Right cardiac atrium (tissue), 5 donors: ENCODE results near the gene SEMA7A. TPM values are rescaled to one million over a fixed set of nuclear protein-coding genes. Genes with fewer than 3 reads are reported as not detected.

Experiments used
- ATAC-seq, 2 donors: fragments of 200-7000 bp; cut with Tn5 transposase; one replicate each; pipeline versions ENCODE4 v1.8.0 to v1.9.1; 2020; ENCODE audit warnings: moderate library complexity in 2 of 2, mild to moderate bottlenecking in 1 of 2
- DNase-seq, 3 donors: peaks; one replicate each; pipeline ENCODE4 v3.0.0-alpha.2; 2020
- H3K27ac ChIP-seq: one replicate; pipeline ENCODE4 v1.5.1; 2013; ENCODE audit warnings: mild to moderate bottlenecking, low read length, control low read depth, moderate library complexity
- H3K27me3 ChIP-seq: one replicate; pipeline ENCODE4 v1.6.1; 2013; ENCODE audit not compliant: control insufficient read depth, insufficient read depth
- H3K4me1 ChIP-seq: one replicate; pipeline ENCODE4 v1.6.1; 2013; ENCODE audit warnings: low read length; ENCODE audit not compliant: control insufficient read depth, insufficient read depth
- H3K4me3 ChIP-seq: one replicate; pipeline ENCODE4 v1.5.1; 2013; ENCODE audit warnings: low read length, control low read depth
- H3K9me3 ChIP-seq: one replicate; pipeline ENCODE4 v1.6.1; 2013; ENCODE audit warnings: low read length; ENCODE audit not compliant: control insufficient read depth
- WGBS: extraction: QIAGEN DNeasy Blood & Tissue Kit; methylation state at CpG from one replicate; pipeline ENCODE4 v1.1.7; 2013; 5-methylcytosine and 5-hydroxymethylcytosine counted together
- intact Hi-C, 4 donors: fragments of 100-400 bp; cut with DNase I; formaldehyde crosslinking; loops; one replicate each; pipeline versions ENCODE4 v1.11.0 to v1.14.0; 2022 to 2023
- polyA plus RNA-seq: library from polyadenylated mRNA; stranded (reverse); fragments of 200-250 nt; gene quantifications from one replicate; pipeline ENCODE4 v1.2.3, GENCODE V29; 2013
- total RNA-seq, 4 donors: library from RNA; stranded (reverse); fragmentation: NEBNext Ultra II Directional; extraction: Animal tissue kit (Norgen Biotek cat#: 25700); gene quantifications; one replicate each; pipeline ENCODE4 v1.2.1, GENCODE V29; 2021
- donor health status: healthy with polysubstance abuse.
- donor health status: DM: no; HTN: yes; CAD: no.
- donor health status: DM: no; HTN: no; CAD: no.
- donor health status: DM: no; HTN: yes; CAD: no; lungs with severe emphysema.
- donor health status: DM: yes; HTN: yes; CAD: no.

Gene SEMA7A
- total and polyA plus RNA-seq, 5 donors: 1.7 to 3.3 (median 2.0) TPM

DNA sequence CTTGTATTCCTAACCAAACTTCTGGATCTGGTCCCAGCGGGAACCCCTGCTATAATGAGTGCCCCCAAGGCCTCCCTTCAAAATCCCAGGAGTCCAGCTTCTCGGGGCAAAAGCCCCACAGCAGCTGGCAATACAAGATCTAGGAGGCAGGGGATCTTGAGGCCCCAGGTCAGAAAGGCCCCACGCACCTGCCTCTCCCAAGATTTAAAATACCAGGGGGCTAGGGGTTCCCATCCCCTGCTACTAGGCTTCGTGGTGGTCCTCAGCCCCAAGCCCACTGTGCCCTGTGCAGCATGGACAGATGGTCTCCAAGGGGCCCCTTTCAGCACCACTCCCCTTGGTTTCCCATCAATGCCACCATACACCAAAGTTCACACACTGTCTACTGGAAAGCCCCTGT lies 50.5 kb downstream of the SEMA7A start:
- Histone ChIP-seq H3K4me3 (no peak overlapping the region), H3K27me3 (no peaks in the 10 kb centered on the region), H3K27ac (no peak overlapping the region), H3K9me3 (no peaks in the 10 kb centered on the region), H3K4me1 (peaks cover 6% of the 10 kb centered on the region)
- intact Hi-C loops: loop anchor here (2.0 to 5.0 kb wide), 3 partner anchors 54 to 104 kb away; no protein-coding TSS in a partner anchor
- WGBS: 94% methylated on average over 4 of the region's 4 CpGs
- DNase-seq (no peak), ATAC-seq (no peak)

DNA sequence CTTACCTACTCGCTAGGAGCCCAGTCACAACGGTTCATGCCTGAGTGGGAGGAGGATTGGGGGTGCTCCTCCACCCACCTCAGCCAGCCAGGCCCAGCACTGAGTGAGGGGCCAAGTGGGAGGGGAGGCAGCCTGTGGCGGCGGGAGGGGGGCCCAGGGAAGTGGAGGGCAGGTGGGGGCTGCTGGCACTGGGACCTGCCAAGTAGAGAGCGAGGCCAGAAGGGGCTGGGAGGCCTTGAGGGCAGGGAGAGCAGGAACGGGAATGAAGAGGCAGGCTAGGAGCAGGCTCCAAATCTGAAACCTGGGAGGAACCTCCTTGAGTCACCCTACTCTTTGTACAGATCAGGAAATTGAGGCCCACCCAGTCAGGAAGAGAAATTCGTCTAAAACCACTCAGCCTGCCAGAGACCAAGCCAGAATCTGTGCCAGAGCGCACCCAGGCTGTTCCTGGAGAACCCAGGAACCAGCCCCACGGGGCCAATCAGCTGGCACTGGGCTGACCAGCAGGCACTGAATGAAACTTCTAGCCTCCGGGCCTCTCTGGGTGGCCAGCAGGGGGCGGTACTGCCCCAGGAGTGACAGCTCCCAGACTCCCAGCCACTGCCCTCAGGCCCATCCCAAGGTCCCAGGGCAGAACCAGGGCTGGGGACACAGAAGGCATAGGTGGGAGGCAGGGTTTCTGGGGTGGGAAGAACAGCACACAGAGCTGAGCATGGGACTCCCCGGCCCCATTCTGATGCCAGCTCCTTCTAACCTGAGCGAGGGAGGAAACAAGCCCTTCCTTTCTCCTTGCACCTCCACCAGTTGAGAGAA lies 51.5 kb downstream of the SEMA7A start:
- H3K9me3 ChIP-seq: no peaks in the 10 kb centered on the region
- H3K27me3 ChIP-seq: no peaks in the 10 kb centered on the region
- no peak overlapping the region for H3K4me3 ChIP-seq
- whole genome bisulfite sequencing: 41% methylated on average over 13 of the region's 13 CpGs
- intact Hi-C loops: loop anchor here (2.0 to 5.0 kb wide), 3 partner anchors 55 to 105 kb away; no protein-coding TSS in a partner anchor
- H3K27ac ChIP-seq: no peak overlapping the region
- DNase-seq (peak; percentile 86 to 94 (median 94)), ATAC-seq (peak; percentile 83 to 86)
- H3K4me1 ChIP-seq: peaks cover 6% of the 10 kb centered on the region

DNA sequence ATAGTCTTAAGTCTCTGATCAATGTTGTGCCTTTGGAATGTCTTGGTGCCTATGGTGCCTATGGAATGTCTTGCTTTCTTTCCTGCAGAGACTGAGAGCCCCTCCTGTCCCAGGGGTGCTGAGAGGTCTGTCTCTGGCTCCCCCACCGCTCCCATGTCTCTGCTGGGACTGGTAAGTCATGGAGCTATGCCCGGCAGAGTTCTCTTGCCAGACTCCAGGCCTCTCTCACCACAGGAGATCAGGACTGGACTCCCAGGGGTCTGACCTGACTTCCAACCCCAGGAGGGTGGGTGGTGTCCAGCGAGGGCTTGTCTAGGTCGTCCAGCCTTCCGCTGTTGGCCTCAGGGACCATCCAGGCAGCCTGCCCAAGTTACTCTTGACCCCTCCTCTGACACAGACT lies 52.3 kb downstream of the SEMA7A start:
- no peaks in the 10 kb centered on the region for H3K27me3 ChIP-seq

DNA sequence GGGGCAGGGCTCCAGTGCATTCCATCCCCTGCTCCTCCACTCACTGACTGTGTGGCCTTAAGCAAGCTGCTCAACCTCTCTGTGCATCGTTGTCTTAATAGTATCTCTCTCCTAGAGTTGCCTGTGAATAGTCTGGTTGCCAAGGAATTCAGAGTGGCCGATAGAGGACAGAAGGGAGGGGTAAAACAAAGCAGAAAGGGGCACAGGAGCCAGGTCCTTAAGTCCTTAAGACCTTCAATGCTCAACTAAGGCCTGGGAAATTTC lies 52.6 kb downstream of the SEMA7A start:
- peaks cover 3% of the 10 kb centered on the region for H3K4me1 ChIP-seq
- intact Hi-C loops: loop anchor here in 2 of 4 donors (5.0 kb wide), 2 partner anchors 56 to 106 kb away; no protein-coding TSS in a partner anchor
- ATAC-seq (no peak), DNase-seq (no peak)
- no peaks in the 10 kb centered on the region for H3K9me3 ChIP-seq
- no peaks in the 10 kb centered on the region for H3K27me3 ChIP-seq
- WGBS: 75% methylated on average over 2 of the region's 2 CpGs
- no peak overlapping the region for H3K4me3 ChIP-seq
- no peak overlapping the region for H3K27ac ChIP-seq

More for the DNA sequence above, 52.3 kb downstream of the SEMA7A start:
- intact Hi-C loops: loop anchor here in 2 of 4 donors (5.0 kb wide), 2 partner anchors 56 to 106 kb away; no protein-coding TSS in a partner anchor
- H3K4me3 ChIP-seq: no peak overlapping the region
- DNase-seq (no peak), ATAC-seq (no peak)
- H3K27ac ChIP-seq: no peak overlapping the region
- peaks cover 6% of the 10 kb centered on the region for H3K4me1 ChIP-seq
- WGBS: 78% methylated on average over 5 of the region's 5 CpGs
- H3K9me3 ChIP-seq: no peaks in the 10 kb centered on the region

DNA sequence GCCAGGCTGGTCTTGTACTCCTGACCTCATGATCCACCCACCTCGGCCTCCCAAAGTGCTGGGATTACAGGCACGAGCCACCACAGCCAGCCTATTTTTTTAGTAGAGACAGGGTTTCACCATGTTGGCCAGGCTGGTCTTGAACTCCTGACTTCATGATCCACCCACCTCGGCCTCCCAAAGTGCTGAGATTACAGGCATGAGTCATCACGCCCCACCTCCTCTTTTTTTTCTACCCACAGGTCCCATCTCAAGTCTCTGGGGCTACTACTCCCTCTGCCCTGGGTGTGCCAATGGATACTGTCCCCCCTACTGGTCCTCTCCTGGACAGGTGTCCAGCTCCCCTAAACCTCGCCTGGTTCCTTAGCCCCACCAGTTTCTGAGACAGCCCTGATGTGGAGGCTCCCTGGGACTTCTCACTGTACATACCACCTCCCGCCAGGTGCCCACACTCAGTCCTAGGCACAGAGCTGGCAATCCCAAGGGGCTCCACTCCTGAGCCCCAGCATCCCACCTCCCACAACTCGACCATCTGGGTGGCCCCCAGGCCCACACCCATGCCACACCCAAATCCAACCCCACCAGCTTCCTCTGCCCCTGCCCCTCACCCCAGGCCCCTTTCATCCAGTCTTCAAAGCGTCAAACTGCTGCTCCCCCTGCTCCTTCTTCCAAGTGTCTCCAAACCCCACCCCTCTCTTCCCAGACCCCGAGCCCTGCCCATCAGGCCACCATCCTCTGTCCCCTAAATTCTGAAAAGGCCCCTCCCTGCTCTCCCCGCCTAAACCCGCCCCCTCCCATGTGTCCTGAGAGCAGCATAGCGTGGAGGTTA lies 53.2 kb downstream of the SEMA7A start:
- Histone ChIP-seq H3K4me1 (peaks cover 2% of the 10 kb centered on the region), H3K4me3 (no peak overlapping the region), H3K27ac (no peak overlapping the region), H3K27me3 (no peaks in the 10 kb centered on the region), H3K9me3 (no peaks in the 10 kb centered on the region)
- ATAC-seq (no peak), DNase-seq (no peak)
- 69% methylated on average over 12 of the region's 12 CpGs for WGBS
- intact Hi-C loops: loop anchor here in 2 of 4 donors (5.0 kb wide), 2 partner anchors 57 to 107 kb away; no protein-coding TSS in a partner anchor

DNA sequence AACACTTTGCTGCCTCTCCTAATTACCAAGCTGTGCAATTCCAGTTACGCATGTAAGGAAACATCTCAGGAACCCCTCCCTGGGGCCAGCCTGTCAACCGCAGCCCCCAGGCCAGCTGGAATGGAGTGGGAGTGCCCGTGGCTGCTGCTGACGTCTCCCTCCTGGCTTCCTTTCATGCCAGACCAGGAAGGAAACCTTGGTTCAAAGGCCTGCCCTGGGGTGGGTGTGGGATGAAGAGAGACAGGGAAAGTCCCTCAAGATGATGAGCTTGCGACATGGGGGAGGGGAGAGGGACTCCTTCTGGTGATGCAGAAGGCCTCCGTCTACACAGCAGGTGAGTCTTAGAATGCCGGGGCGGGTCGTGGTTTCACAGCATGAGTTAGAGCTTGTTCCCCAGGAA lies 54.9 kb downstream of the SEMA7A start:
- H3K9me3 ChIP-seq: no peaks in the 10 kb centered on the region
- no peak for DNase-seq
- no peak for ATAC-seq
- no peak overlapping the region for H3K4me3 ChIP-seq
- H3K4me1 ChIP-seq: no peaks in the 10 kb centered on the region
- WGBS: 39% methylated on average over 9 of the region's 9 CpGs
- H3K27me3 ChIP-seq: no peaks in the 10 kb centered on the region
- no peak overlapping the region for H3K27ac ChIP-seq
- intact Hi-C loops: loop anchor here (5.0 to 10.0 kb wide), 7 partner anchors 108 to 396 kb away; no protein-coding TSS in a partner anchor

DNA sequence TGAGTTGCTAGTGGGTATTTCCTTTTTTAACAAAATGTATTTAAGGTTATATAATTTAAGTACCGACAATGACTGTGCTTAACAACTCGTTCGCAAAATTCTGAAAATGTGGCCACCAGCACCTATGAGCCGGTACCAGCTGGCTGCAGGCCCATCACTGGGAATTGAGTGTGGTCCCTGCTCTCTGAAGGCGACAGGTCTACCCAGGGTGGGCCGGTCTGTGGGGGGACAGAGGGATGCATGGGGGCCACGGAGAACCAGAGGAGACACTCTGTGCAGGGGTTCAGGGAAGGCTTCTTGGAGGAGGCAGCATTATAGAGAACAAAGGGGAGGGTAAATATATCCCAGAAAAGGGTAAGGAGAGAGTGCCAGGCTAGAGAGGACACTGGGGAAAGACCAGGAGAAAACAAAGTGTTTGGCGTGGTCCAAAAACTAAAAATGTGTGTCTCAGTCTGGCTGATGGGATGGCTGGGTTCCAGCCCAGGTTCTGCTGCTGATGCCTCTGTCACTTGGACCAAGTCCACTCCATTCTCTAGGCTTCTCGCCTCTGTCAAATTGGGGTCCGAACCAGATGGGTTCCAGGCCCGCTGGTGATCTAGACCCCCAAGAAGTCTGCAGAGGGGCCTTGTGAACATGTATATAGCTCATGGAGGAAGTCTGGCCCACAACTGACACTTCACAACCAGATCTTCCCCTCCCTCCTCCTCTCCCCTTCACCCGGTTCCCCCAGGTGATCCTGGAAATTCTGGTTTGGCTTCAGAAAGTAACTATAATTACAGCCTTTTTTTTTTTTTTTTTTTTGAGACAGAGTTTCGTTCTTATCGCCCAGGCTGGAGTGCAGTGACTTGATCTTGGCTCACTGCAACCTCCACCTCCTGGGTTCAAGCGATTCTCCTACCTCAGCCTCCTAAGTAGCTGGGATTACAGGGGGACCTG lies 55.7 kb downstream of the SEMA7A start:
- Histone ChIP-seq H3K27ac (no peak overlapping the region), H3K4me3 (no peak overlapping the region), H3K27me3 (no peaks in the 10 kb centered on the region), H3K4me1 (no peaks in the 10 kb centered on the region), H3K9me3 (no peaks in the 10 kb centered on the region)
- 83% methylated on average over 15 of the region's 15 CpGs for WGBS
- DNase-seq: no peak
- intact Hi-C loops: loop anchor here (5.0 to 10.0 kb wide), 7 partner anchors 109 to 397 kb away; no protein-coding TSS in a partner anchor
- ATAC-seq: no peak

DNA sequence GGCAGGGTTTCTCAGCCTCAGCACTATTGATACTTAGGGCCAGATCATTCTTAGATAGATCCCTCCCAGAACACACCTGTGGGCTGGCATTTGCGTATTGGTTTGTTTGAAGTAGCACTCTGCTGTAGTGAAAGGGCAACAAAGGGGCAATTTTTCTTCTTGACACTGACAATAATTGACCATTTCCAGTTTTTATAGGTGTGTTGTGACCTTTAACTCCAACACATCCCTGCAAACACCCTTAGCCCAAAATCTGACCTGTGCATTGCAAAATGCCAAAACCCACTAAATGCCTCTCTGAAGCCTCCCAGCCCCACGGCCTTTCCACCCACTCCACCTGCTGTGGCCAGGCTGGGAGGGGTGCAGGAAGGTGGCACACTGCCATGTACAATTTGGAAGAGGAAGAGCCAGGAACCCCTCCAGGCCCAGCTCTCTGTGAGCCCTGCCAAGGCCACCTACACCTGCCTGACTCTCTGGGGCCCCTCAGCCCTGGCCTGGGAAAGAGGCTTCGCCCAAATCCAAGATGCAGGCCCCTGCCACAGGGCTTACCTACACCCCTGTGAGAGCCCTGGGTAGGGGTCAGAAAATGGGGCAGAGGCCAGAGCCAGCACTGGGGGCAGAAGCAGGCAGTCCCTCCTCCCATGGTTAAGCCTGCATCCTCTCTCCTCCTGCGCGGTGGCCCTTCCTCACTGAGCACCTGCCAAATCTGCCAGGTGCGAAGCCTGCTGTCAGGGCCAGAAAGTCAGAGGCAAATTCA lies 56.8 kb downstream of the SEMA7A start:
- no peaks in the 10 kb centered on the region for H3K27me3 ChIP-seq
- H3K9me3 ChIP-seq: no peaks in the 10 kb centered on the region
- intact Hi-C loops: loop anchor here (5.0 to 10.0 kb wide), 7 partner anchors 110 to 398 kb away; no protein-coding TSS in a partner anchor
- no peak overlapping the region for H3K4me3 ChIP-seq
- DNase-seq (no peak), ATAC-seq (no peak)
- H3K27ac ChIP-seq: no peak overlapping the region
- no peaks in the 10 kb centered on the region for H3K4me1 ChIP-seq
- WGBS: 90% methylated on average over 6 of the region's 6 CpGs

DNA sequence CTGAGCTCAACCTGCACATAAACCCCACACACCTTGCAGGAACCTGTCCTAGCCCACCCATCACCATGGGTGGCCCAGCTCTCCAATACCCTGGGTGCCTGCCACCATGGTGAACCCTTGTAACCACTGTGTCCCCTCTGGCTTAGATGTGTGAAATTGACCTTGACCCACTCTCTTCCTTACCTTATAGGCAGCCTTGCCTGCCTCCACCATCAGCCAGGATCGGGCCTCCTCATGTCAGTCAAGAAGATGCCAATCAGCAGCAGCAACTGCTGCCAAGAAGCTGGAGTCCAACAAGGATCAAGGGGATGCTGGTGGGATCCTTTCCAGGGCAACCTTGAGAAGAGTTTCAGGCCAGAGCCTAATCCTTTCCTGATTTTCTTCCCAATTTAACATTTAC lies 57.5 kb downstream of the SEMA7A start:
- H3K27me3 ChIP-seq: no peaks in the 10 kb centered on the region
- intact Hi-C loops: loop anchor here (5.0 to 10.0 kb wide), 7 partner anchors 111 to 399 kb away; no protein-coding TSS in a partner anchor
- H3K27ac ChIP-seq: no peak overlapping the region
- no peaks in the 10 kb centered on the region for H3K4me1 ChIP-seq
- no peak overlapping the region for H3K4me3 ChIP-seq
- no peaks in the 10 kb centered on the region for H3K9me3 ChIP-seq
- WGBS: 71% methylated on average over 1 of the region's 1 CpG
- DNase-seq (no peak), ATAC-seq (no peak)

DNA sequence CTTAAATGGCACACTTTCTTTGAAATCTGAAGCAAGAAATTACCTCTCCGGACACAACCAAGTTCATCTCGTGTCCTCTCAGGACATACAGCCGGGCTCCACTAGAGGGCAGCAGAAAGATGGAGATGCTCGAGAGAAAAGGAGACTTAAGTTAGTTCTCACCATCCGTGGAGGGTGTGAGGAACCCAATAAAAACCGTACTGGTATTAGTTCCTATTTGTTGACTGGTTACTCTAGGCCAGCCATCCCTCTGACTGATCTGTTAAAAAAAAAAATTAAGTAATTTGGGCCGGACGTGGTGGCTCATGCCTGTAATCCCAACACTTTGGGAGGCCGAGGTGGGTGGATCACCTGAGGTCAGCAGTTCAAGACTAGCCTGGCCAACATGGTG lies 58.5 kb downstream of the SEMA7A start:
- 17% methylated on average over 9 of the region's 9 CpGs for WGBS
- Histone ChIP-seq H3K9me3 (no peaks in the 10 kb centered on the region), H3K27ac (no peak overlapping the region), H3K27me3 (no peaks in the 10 kb centered on the region), H3K4me3 (no peak overlapping the region), H3K4me1 (no peaks in the 10 kb centered on the region)
- intact Hi-C loops: loop anchor here (5.0 to 10.0 kb wide), 7 partner anchors 112 to 400 kb away; no protein-coding TSS in a partner anchor
- ATAC-seq (peak in 1 of 2 donors; percentile 60), DNase-seq (peak; percentile 81 to 94 (median 86))
